Neural cell (in vitro differentiated cells): ENCODE measurements around the gene KRT7. TPM values are rescaled to one million over a fixed set of nuclear protein-coding genes. Genes with fewer than 3 reads are reported as not detected.

Experiments
- H2AFZ ChIP-seq: fragments of 200-600, 300-800 bp; sonication (generic), shearing (Covaris generic); 2 replicates; pipeline ENCODE4 v1.6.0; 2014; ENCODE audit warnings: low read depth, mild to moderate bottlenecking, antibody characterized with exemption, low read length, moderate library complexity
- H3F3A ChIP-seq: fragments of 200-600 bp; shearing (Covaris generic); 2 replicates; pipeline ENCODE4 v1.6.1; 2016; ENCODE audit warnings: mild to moderate bottlenecking, moderate library complexity, mixed read lengths, antibody characterized with exemption, low read length; ENCODE audit not compliant: insufficient read depth, poor library complexity, severe bottlenecking
- H3K27ac ChIP-seq: fragments of 200-600, 300-800 bp; sonication (generic), shearing (Covaris generic); 2 replicates; pipeline ENCODE4 v1.5.1; 2014; ENCODE audit warnings: mild to moderate bottlenecking, low read length, moderate library complexity
- H3K27me3 ChIP-seq: fragments of 300-800, 200-600 bp; sonication (generic), shearing (Covaris generic); 2 replicates; pipeline ENCODE4 v1.6.0; 2014; ENCODE audit warnings: mild to moderate bottlenecking, low read depth, low read length, moderate library complexity; ENCODE audit not compliant: insufficient read depth
- H3K36me3 ChIP-seq: fragments of 300-800, 200-600 bp; sonication (generic), shearing (Covaris generic); 2 replicates; pipeline ENCODE4 v1.5.1; 2014; ENCODE audit warnings: mild to moderate bottlenecking, antibody characterized with exemption, low read length, moderate library complexity; ENCODE audit not compliant: insufficient read depth
- H3K4me2 ChIP-seq: fragments of 300-800, 200-600 bp; sonication (generic), shearing (Covaris generic); 2 replicates; pipeline ENCODE4 v1.6.0; 2014; ENCODE audit warnings: mild to moderate bottlenecking, low read length
- H3K4me3 ChIP-seq: fragments of 300-800, 200-600 bp; sonication (generic), shearing (Covaris generic); 2 replicates; pipeline ENCODE4 v1.5.1; 2014; ENCODE audit warnings: mild to moderate bottlenecking, low read length, moderate library complexity
- H3K79me2 ChIP-seq: fragments of 200-600 bp; shearing (Covaris generic); replicated peaks from 2 replicates; pipeline ENCODE4 v1.6.0; 2014; ENCODE audit warnings: mild to moderate bottlenecking, low read length, moderate library complexity; ENCODE audit not compliant: insufficient read depth
- H3K9ac ChIP-seq: fragments of 300-800, 200-600 bp; sonication (generic), shearing (Covaris generic); 2 replicates; pipeline ENCODE4 v1.6.1; 2016; ENCODE audit warnings: mild to moderate bottlenecking, low read length, mixed read lengths
- H3K9me2 ChIP-seq: fragments of 200-600 bp; shearing (Covaris generic); 2 replicates; pipeline ENCODE4 v1.6.1; 2016; ENCODE audit warnings: mild to moderate bottlenecking, low read length, mixed read lengths; ENCODE audit not compliant: insufficient read depth
- H3K9me3 ChIP-seq: fragments of 200-600, 300-800 bp; sonication (generic), shearing (Covaris generic); 2 replicates; pipeline ENCODE4 v1.6.1; 2016; ENCODE audit warnings: mild to moderate bottlenecking, mixed run types, low read length, moderate library complexity, mixed read lengths
- H4K20me1 ChIP-seq: fragments of 200-600 bp; shearing (Covaris generic); 2 replicates; pipeline ENCODE4 v1.6.1; 2016; ENCODE audit warnings: mild to moderate bottlenecking, mixed run types; ENCODE audit not compliant: insufficient read depth
- EP300 ChIP-seq: fragments of 450-650 bp; conservative IDR thresholded peaks from 2 replicates; pipeline ENCODE4 v1.6.1; 2014; ENCODE audit warnings: antibody characterized with exemption, mild to moderate bottlenecking, moderate library complexity; ENCODE audit not compliant: poor library complexity, severe bottlenecking
- EZH2 ChIP-seq: fragments of 200-600, 300-800 bp; shearing (Covaris generic), sonication (generic); IDR thresholded peaks from 2 replicates; pipeline ENCODE4 v1.6.1; 2014; ENCODE audit warnings: antibody characterized with exemption, low read length, borderline replicate concordance, mild to moderate bottlenecking; ENCODE audit not compliant: insufficient read depth, poor library complexity, severe bottlenecking
- MXI1 ChIP-seq: fragments of 450-650 bp; conservative IDR thresholded peaks from 2 replicates; pipeline ENCODE4 v1.6.1; 2014; ENCODE audit warnings: antibody characterized with exemption, mild to moderate bottlenecking; ENCODE audit not compliant: poor library complexity, severe bottlenecking
- POLR2AphosphoS5 ChIP-seq: IDR thresholded peaks from 2 replicates; pipeline ENCODE4 v1.6.1; 2012
- RAD21 ChIP-seq: fragments of 450-650 bp; conservative IDR thresholded peaks from 2 replicates; pipeline ENCODE4 v1.6.1; 2014; ENCODE audit warnings: antibody characterized with exemption, mild to moderate bottlenecking, moderate library complexity
- SMC3 ChIP-seq: fragments of 450-650 bp; conservative IDR thresholded peaks from 2 replicates; pipeline ENCODE4 v1.6.1; 2014; ENCODE audit warnings: antibody characterized with exemption, mild to moderate bottlenecking, moderate library complexity; ENCODE audit not compliant: poor library complexity
- TAF1 ChIP-seq: IDR thresholded peaks from 2 replicates; pipeline ENCODE4 v1.6.1; 2012; ENCODE audit warnings: low read depth
- polyA plus RNA-seq: library from polyadenylated mRNA; depleted of rRNA; stranded (reverse); fragments of >200 nt; gene quantifications from 2 replicates; pipeline ENCODE4 v1.2.3, GENCODE V29; 2014
- TF ChIP-seq, protein P1 (sequence below): fragments of 450-650 bp; IDR thresholded peaks from 2 replicates; pipeline ENCODE4 v1.5.1; 2014; ENCODE audit warnings: antibody characterized with exemption, mild to moderate bottlenecking, moderate library complexity; ENCODE audit not compliant: poor library complexity, severe bottlenecking
- TF ChIP-seq, protein P2 (sequence below): IDR thresholded peaks from 2 replicates; pipeline ENCODE4 v1.6.1; 2012; ENCODE audit warnings: borderline replicate concordance

The KRT7 gene
- polyA plus RNA-seq, 1 donor from 2014 or later: not detected

DNA sequence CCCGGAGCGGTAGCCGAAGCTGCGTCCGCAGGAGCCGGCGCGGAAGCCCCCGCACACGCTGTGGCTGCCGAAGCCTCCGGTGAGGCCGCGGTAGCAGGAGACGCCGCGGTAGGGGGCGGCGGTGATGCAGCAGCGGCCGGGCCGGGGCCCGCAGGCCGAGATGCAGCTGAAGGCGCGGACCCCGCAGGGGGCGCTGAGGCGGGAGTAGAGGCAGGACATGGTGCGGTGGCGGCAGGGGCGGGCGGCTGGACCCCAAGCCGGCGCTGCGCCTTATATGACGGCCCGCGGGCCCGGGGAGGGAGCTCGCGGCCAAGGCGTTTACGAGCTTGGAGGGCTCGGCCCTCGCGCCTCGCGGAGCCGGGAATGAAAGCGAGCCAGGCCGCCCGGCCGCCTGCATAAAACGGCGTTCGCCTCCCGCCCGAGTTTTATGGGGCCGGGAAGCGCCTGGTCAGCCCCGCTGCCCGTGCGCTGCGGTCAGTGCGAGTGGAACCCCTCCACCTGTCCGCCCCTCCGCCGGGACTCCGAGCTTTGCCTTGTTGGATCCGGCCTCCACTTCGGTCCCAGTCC lies 25.4 kb downstream of the KRT7 start:
- no peaks in the 10 kb centered on the region for H3K36me3 ChIP-seq
- H3K79me2 ChIP-seq: no peaks in the 10 kb centered on the region
- H3K4me2 ChIP-seq: no peak overlapping the region
- no peak overlapping the region for H3K9ac ChIP-seq
- no peak overlapping the region for H3K4me3 ChIP-seq
- no peaks in the 10 kb centered on the region for H3F3A ChIP-seq
- H2AFZ ChIP-seq: no peak overlapping the region
- no peaks in the 10 kb centered on the region for H4K20me1 ChIP-seq
- peaks cover 26% of the 10 kb centered on the region for H3K27me3 ChIP-seq
- TF ChIP-seq EP300: no peak
- TF ChIP-seq TAF1: no peak
- TF ChIP-seq, protein P1, sequence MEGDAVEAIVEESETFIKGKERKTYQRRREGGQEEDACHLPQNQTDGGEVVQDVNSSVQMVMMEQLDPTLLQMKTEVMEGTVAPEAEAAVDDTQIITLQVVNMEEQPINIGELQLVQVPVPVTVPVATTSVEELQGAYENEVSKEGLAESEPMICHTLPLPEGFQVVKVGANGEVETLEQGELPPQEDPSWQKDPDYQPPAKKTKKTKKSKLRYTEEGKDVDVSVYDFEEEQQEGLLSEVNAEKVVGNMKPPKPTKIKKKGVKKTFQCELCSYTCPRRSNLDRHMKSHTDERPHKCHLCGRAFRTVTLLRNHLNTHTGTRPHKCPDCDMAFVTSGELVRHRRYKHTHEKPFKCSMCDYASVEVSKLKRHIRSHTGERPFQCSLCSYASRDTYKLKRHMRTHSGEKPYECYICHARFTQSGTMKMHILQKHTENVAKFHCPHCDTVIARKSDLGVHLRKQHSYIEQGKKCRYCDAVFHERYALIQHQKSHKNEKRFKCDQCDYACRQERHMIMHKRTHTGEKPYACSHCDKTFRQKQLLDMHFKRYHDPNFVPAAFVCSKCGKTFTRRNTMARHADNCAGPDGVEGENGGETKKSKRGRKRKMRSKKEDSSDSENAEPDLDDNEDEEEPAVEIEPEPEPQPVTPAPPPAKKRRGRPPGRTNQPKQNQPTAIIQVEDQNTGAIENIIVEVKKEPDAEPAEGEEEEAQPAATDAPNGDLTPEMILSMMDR: no peak
- no peak for TF ChIP-seq RAD21
- TF ChIP-seq, protein P2, sequence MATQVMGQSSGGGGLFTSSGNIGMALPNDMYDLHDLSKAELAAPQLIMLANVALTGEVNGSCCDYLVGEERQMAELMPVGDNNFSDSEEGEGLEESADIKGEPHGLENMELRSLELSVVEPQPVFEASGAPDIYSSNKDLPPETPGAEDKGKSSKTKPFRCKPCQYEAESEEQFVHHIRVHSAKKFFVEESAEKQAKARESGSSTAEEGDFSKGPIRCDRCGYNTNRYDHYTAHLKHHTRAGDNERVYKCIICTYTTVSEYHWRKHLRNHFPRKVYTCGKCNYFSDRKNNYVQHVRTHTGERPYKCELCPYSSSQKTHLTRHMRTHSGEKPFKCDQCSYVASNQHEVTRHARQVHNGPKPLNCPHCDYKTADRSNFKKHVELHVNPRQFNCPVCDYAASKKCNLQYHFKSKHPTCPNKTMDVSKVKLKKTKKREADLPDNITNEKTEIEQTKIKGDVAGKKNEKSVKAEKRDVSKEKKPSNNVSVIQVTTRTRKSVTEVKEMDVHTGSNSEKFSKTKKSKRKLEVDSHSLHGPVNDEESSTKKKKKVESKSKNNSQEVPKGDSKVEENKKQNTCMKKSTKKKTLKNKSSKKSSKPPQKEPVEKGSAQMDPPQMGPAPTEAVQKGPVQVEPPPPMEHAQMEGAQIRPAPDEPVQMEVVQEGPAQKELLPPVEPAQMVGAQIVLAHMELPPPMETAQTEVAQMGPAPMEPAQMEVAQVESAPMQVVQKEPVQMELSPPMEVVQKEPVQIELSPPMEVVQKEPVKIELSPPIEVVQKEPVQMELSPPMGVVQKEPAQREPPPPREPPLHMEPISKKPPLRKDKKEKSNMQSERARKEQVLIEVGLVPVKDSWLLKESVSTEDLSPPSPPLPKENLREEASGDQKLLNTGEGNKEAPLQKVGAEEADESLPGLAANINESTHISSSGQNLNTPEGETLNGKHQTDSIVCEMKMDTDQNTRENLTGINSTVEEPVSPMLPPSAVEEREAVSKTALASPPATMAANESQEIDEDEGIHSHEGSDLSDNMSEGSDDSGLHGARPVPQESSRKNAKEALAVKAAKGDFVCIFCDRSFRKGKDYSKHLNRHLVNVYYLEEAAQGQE: no peak
- TF ChIP-seq EZH2: no peak
- TF ChIP-seq MXI1: no peak
- no peak for TF ChIP-seq POLR2AphosphoS5
- TF ChIP-seq SMC3: no peak
- H3K9me2 ChIP-seq: no peaks in the 10 kb centered on the region
- H3K9me3 ChIP-seq: no peaks in the 10 kb centered on the region
- no peak overlapping the region for H3K27ac ChIP-seq

DNA sequence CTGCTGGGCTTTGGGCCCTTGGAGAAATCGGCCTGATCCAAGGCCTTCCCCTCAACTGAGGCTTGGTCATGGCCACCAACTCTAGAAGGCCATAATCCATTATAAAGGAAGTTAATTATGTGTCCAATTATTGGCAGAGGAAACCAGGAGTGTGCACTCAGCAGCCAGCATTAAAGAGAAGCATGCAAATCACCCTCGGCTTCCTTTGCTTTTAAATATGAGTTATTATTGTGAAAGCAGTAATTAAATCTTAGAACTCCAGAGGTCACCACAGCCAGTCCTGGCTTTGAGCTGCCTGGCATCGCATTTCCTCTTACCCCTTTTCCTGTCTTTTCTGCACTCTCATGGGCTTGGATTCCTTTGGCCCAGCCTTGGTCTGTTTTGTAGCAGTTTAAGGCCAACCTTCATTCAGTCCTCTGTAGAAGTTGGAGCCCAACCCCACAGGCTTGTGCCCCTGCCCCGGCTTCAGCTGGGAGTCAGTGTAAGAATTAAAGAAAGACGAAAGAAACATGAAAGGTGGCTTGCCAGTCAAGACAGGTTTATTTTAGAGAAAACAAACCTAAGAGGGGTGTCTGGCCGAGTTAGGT lies 26.7 kb downstream of the KRT7 start:
- Histone ChIP-seq H3K4me2 (no peak overlapping the region), H3K27ac (no peak overlapping the region)

More for the DNA sequence above, 26.7 kb downstream of the KRT7 start:
- Histone ChIP-seq H3F3A (no peaks in the 10 kb centered on the region), H3K79me2 (no peaks in the 10 kb centered on the region), H3K9me2 (no peaks in the 10 kb centered on the region), H3K36me3 (no peaks in the 10 kb centered on the region), H2AFZ (no peak overlapping the region), H3K9me3 (no peaks in the 10 kb centered on the region), H3K9ac (no peak overlapping the region), H4K20me1 (no peaks in the 10 kb centered on the region), H3K27me3 (peaks cover 26% of the 10 kb centered on the region), H3K4me3 (no peak overlapping the region)
- no peak for TF ChIP-seq EP300
- no peak for TF ChIP-seq POLR2AphosphoS5
- no peak for TF ChIP-seq RAD21
- TF ChIP-seq, protein P1: no peak
- TF ChIP-seq EZH2: no peak
- TF ChIP-seq, protein P2: no peak
- TF ChIP-seq TAF1: no peak
- TF ChIP-seq SMC3: no peak
- no peak for TF ChIP-seq MXI1
